ENCODE results near the gene CD151. TPM values are rescaled to one million over a fixed set of nuclear protein-coding genes. Genes with fewer than 3 reads are reported as not detected.
A peak's percentile ranks its signal among the peaks of the same experiment; 100 is the strongest.

Gene CD151
- polyA plus RNA-seq, 10 donors: 113 to 161 (median 135) TPM

DNA sequence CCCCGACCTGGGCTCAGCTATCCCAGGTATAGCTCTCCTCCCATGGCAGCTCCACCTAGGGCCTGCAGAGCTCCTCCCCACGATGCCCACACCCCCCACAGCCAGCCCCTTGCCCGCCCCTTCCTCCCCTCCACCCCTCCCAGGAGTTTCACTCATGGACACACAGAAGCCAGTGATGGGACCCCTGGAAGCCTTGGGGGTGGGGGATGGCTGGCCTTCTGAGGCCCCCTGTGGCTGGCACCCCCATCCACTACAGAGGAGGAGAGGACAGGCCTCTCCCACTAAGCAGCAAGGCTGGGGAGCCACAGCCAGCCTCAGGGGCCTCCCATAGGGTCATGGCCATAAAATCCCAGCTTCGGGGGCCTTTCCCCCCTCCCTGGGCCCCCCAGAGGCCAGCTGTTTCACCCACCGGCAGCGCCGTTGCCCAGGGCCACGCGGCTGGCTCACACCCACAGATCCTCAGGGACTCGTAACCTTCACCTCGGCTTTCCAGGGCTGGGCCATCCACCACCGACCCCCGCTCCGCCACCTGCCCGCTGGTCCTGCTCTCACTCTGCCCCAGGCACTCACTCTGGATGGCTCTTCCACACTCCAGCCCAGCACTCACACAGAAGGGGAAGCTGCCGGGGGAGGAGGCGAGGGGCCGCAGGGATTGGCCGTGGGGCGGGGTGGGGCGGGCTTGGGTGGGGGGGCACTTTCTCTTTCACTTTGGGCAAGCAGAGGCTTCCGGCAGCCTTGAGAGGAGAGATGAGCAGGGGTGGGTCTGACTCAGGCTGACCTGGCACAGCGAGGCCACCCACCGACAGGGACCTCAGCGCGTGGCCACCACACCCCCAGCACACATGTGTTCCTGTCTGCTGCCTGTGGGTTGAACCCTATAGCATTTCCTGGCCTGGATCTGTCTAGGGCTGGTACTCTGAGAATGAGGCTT is 36.9 kb upstream of the CD151 start:
- peak; percentile 69 to 87 (median 77) for DNase-seq

DNA sequence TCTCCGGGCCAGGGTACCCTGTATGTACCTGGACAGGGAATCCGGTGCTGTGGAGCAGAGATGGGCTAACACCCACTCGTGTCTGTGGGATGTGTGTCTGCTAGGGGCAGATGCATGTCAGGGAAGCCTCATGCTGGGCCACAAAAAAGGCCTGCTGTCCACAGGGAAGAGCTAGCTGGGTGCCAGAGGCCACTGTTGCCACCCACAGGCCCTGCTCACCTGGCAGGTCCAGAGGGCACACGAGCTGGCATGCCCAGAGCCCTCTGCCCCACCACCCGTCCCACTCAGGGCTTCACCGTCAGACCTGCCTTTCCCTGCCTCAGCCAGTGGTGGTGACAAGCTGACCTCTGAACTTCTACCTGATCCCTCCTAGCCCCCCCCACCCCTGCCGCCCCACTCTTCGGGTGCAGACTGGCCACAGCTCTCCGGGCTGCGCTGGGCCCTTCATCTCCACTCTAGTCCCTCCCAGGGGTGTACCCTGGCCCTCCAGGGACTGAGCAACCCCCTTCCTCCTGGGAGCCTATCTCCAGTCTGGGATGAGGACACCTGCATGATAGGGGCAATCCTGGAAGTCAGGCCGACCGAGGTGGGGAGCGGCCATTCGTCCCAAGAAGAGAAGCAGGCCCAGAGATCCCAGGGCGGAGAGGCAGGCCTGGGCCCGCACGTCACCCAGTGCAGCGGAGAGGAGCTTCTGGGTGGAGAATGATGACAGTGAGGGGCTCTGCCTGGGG is 36.0 kb upstream of the CD151 start:
- no peak for DNase-seq

DNA sequence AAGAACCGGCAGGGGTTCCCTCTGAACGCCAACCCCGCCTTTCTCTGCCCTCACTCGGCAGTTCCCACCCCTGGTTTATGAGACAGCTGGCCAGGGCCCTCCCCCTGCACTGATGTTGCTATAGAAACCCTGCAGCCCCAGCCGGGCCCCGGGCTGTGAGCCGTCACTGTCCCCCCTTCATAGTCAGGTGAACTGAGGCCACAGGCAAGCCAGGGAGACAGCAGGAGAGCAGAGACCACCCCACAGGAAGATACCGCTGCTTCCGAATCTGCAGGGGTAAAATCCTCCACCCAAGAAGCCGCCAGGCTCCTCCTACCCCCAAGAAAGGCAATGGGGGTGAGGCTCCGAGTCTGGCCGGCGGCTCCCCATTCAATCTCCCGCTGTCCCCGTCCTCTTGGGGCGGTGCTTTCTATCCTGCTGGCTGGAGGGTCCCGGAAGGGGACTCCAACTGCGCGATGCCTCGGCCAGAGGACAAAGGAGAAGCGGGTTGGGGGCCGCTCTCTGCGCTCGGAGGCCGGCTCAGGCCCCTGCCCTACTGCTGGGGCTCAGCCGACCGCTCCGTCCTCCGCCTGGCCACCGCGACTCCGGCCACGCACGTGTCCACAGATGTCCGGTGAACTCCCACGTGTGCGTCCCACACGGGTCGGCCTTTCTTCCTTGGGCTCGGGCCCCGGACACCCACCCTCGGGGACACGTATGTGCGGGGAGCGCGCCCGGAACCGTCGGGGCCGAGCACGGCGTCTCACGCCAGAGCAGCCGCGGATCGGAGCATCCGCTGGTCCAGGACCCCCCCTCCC is 35.3 kb upstream of the CD151 start:
- peak; percentile 78 to 95 (median 87) for DNase-seq

DNA sequence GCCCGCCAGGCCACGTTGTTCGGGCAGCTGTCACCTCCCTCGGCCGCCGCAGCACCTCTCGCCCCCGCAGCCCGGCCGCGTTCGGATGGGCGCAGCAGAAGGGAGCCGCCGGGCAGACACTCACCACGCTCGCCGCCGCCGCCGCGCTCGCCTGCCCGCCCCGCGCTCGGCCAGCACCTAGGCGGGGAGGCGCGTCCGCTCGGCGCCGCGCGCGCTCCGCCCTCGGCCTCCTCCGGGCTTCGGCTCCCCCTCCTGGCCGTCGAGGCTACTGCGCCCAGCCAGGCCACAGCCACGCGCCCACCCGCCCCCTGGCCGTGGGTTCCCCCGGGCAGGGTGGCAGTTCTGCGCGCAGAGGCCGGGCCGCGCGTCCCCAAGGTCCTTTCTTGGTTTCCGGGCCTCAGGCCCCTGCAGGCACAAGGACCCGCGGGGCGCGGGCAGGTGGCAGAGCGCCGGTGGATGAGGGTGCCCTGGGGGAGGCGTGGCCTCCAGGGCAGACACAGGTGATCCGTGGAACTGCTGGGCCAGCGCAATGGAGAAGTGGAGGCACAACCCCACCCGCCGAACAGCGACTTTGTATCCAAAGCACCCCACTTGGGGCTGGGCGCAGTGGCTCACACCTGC is 34.5 kb upstream of the CD151 start, which contains the start of gene SLC25A22:
Gene SLC25A22 (minus strand): TSS at position 189 of the 621 bp plus-strand sequence. CDS start 3,275 bp downstream, outside the sequence.
- peak; percentile 75 to 95 (median 88) for DNase-seq

DNA sequence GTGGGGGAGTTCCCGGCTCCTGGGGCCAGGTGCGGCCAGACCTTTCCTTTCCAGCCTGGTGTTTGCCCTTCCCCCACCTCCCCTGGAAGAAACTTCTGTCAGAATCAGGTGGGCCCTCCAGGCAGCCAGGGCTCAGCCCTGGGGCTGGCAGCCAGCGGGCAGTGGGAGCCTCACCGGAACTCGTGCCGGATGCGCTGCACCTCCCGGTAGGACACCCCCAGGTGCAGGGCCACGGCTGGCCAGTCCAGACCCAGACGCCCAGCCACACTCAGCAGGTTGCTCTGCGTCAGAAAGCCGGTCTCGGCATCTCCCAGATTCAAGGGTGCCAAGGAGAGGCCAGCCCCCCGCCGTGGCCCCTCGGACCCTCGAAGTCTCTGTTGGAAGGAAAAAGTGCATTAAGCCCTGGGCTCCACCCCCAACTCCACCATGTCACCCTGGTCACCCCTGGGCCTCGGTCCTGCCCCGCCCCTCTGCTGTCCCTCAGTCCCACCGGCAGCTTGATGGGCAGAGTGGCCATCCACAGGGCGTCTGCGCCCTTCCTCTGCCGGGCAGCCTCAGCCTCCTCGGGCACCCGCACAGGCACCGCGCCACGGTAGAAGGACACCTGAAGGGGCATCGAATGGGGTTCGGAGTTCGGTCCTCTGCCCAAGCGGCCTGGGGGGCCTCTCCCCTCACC is 33.0 kb upstream of the CD151 start:
- DNase-seq: no peak

DNA sequence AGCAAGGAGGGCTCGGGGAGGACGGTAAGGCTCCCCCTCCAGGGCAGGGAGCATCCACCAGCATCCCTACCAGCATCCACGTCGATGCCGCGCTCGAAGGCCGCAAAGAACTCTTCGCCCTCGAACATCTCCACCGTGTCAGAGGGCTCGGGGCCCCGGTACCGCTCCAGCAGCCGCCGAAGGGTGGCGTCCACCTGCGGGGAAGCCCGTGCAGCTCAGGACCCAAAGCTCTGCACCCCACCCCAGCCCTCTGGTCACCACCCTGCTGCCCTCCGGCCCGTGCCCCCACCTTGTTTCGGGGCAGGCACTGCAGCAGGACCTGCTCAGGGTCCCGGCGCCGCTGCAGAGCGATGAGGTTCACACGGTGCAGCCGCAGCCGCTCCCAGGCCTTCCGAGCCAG is 32.3 kb upstream of the CD151 start:
- no peak for DNase-seq

DNA sequence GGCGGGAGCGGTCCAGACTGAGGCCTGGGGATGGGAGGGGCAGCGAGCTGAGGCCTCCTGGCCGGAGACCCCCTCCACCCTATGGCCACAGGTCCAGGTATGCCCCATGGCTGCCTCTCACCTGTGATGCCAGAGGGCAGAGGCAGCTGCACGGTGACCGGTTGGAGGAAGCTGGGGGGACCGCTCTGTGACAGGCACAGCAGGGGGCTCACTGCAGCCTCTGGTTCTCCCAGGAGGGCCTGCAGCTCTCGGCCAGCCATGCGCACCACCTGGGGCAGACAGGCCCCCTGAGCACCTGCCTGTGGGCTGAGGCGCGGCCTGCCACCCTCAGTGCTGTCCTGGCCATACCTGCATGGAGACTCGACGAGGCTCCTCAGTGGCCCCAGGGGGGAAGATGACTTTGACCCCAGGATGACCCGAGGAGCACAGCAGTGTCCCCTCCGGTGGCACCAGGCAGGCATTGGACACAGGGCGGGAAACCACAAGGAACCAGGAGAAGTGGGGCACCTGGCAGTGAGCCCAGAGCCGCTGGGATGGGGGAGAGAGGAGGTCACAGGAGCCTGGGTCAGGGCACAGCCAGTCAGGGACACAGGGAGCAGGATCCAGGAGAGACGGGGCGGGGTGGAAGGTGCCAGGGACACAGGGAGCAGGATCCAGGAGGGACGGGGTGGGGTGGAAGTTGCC is 31.5 kb upstream of the CD151 start:
- no peak for DNase-seq

DNA sequence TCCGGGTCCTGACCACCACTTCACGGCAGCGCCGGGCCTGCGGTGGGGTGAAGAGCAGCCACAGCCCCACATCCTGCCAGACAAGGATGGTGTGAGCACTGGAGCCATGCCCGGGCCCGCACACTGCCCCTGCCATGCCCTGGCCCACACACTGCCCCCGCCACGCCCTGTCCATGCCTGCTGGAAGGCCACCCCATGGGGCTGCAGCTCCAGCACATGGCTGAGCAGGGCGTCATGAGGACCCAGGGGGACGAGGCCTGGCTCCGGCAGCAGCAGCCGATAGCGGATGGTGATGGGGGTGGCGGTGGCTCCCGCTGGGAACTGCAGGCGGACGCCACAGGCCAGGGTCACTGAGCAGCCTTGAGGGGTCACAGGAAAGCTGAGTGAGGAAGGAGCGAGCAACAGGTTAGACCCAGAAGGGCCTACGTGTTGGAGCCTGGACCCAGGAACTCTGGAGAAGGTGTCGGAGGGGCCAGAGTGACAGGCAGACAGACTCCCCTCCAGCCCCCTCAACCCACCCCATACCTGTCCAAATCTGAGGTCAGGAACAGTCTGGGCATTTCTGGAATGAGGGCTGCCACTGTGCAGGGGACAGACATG is 30.6 kb upstream of the CD151 start:
- DNase-seq: no peak

DNA sequence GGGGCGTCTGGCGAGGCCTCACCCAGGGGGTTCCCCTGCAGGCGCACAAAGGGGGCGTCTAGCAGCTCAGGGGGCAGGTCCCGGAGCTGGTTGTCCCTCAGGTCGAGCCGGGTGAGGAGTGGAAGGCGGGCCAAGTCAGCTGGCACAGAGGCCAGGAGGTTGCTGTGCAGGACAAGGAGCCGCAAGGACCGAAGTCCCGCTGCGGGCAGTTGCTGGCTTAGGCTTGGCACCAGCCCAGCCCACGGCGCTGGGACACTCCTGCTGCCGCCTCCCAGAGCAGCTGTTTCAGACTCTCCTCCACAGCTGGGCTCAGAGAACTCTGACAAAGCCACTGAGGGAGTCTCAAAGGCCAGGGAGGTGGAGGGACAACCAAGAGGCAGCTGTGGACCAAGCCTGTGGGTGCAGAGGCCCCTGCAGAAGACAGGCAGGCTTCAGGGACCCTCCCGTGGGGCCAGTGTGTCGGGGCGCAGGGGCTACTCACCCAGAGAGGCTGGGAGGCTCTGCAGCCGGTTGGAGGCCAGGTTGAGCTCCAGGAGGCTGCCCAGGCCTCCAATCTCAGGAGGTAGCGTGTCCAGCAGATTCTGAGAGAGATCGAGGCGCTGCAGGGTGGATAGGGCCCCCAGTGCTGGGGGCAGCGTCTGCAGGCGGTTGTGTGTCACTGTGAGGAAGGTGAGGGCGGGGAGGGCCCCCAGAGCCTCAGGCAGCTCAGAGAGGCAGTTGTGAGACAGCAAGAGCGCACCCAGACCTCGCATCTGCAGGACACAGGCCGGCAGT is 29.9 kb upstream of the CD151 start:
- DNase-seq: no peak

DNA sequence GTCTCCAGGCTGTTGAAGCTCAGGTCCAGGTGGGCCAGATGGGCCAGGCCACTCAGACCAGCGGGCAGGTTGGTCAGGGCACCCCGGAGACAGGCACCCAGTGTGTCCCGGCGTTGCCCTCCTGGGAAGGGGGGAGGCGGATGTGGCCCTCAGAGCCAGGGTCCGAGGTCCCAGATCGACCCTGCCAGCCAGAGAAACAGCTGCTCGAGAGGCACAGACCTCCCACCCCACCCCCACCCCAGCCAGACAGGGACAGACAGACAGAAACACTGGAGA is 29.3 kb upstream of the CD151 start:
- DNase-seq: no peak

DNA sequence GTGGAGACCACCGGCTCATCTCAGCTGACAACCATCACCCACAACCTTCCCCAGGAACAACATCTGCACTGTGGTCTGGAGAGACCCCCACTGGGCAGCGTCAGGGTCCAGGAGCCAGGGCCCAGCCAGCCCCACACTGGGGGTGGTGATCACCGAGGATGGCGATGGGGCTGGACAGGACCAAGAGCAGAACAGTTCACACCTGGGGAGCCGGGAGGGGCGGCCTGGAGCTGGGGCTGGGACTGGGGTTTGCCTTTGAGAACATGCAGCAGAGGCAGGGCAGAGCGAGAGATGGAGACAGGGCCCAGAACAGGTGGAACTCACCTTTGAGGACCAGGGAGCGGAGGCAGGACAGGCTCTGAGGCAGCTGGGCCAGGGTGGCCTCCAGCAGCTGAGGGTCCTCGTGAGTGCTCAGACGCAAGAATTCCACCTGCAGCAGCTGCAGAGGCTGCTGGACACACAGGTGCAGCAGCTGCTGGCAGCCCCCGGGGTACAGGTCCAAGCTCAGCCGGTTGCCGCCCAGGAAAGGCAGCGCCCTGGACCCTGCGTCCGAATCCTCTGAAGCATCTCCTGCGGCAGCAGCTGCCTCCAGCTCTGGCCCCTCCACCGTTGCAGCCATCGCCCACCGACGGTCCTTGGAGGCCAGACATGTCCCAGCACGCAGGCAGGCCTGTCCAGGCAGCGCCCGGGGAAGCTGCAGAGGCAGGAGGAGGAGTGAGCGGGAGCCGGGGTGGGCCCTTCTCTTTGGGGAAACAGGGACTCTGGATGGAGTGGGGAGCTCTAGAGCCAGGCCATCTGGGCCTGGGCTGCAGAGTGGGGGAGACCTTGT is 28.8 kb upstream of the CD151 start:
- DNase-seq: no peak

DNA sequence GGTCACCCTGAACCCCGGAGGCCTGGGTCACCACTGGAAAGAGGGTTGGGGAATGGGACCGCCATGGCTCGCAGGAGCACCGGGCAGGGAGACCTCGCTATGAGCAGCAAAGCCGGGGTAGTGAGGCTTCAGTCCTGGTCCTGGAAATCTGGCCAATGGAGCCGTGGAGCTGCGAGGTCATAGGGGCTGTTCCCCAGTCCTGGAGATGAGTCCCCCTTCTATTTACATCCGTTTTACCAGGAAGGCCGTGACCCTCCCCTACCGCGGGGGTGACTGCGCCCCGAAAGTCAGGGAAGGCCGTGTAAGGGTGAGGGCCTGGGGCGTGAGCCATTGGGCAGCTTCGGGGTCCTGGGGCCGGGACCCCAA is 28.2 kb upstream of the CD151 start:
- no peak for DNase-seq

DNA sequence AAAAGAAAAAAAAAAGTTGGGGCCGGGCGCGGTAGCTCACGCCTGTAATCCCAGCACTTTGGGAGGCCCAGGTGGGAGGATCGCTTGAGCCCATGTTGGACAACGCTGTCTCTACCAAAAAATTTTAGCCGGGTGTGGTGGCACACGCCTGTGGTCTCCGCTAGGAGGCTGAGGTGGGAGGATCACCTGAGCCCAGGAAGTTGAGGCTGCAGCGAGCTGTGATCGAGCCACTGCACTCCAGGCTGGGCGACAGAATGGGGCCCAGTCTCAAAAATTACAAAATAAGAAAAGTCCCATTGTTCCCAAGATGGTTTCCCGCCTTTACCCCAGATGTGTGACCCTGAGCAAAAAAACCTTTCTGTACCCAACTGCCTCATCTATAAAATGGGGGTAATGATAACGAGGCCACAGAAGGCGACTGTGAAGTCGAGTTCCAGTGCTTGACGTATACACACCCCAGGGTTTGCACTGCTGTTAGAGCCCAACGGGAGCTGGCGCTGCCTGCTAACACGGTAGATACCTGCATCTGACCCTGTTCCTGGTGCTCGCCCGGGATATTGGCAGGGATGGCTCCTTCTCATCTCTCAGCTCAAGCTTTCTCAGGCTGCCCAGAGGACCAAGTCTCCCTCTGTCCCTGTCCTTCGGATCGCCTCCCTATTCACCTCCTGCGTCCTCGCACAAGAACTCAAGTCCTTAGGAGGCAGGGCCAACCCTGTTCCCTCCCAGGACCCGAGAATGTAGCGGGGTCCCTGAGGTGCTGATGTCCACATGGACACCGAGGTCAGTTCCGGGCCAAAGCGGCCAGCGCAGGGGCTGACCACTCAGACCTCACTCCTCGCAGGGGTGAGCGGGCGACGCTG is 24.1 kb upstream of the CD151 start:
- no peak for DNase-seq

DNA sequence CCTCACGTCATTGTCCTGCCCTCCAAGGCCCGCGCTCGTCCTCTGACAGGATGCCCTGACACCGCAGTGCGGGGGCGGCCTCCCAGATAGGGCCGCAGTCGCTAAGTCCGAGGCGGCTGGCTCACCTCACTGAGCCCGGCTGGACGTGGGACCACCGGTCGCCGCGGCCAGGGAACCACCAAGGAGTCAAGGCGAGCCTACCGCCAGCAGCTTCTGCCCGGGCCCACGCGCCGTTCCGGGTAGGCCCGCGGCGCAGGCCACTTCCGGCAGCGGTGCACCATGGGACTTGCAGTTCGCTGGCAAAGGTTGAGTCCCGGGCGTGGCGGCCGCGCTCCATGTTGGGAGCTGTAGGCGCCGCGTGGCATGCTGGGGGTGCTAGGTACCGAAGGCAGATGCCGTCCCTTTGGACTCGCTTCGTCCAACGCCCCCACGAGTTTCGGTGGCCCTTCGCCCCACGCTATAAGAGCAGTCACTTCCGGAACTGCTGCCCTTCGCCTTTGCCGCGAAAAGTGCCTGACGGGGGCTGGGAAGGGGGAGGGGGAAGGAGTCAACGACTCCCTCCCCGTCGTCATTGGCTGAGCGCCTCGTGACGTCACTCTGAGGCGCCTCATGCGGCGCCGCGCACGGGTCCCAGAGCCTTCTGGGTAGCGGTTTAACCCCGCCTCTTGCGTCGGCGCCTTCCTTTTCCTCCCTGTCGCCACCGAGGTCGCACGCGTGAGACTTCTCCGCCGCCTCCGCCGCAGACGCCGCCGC is 23.3 kb upstream of the CD151 start, which contains the start of gene RPLP2:
Gene RPLP2 (plus strand): TSS at position 681 of the 753 bp plus-strand sequence. CDS start 268 bp downstream, outside the sequence.
- DNase-seq: peak; percentile 98 to 100 (median 99)

DNA sequence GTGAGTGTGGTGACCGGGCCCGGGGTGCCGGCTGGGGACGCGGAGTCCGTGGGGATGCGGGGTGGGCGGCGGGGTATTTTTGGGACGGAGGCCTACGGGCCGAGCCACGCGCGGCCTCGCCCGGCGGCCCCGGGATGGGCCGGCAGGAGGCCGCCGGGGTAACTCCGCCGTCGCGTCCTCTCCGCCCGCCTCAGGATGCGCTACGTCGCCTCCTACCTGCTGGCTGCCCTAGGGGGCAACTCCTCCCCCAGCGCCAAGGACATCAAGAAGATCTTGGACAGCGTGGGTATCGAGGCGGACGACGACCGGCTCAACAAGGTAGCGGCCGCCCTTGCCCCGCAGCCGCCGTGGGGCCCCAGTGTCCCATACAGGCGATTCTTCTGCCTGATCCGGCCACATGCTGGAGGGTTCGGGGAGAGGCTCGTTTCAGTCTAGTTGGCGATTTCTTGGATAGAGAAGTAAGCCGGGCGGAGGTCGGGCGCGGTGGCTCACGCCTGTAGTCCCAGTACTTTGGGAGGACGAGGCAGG is 22.6 kb upstream of the CD151 start:
- no peak for DNase-seq
